ENCODE results near the gene RSRC2.

DNA sequence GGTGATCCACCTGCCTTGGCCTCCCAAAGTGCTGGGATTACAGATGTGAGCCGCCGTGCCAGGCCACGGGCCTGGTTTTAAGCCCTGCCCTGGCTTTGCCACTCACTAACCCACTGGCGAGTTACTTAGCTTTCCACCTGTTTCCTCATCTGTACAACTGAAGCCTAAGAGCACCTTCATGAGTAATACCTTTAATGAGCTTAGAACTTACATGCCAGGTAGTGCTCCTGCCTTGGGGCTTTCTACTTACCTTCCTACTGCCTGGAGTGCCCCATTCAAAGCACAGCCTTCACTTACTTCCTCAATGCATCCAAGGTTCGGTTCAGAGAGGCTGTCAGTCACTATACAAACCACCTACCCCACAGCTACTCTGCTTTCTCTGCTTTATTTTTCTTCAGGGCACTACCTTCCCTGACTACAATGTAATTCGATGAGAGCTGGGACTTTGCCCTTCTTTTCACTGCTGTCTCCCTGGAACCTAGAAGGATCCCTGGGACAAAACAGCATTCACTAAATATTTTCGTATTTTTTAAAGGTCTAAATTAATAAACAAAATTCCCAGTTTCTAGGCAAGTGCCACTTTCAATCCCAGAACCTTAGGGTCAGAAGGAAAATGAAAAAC is 39.8 kb downstream of the RSRC2 start:
- TF ChIP-seq, protein P1, sequence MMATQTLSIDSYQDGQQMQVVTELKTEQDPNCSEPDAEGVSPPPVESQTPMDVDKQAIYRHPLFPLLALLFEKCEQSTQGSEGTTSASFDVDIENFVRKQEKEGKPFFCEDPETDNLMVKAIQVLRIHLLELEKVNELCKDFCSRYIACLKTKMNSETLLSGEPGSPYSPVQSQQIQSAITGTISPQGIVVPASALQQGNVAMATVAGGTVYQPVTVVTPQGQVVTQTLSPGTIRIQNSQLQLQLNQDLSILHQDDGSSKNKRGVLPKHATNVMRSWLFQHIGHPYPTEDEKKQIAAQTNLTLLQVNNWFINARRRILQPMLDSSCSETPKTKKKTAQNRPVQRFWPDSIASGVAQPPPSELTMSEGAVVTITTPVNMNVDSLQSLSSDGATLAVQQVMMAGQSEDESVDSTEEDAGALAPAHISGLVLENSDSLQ (IDR thresholded peaks at IDR 0.05): no peak
- TF ChIP-seq CTBP1 (IDR thresholded peaks at IDR 0.05; ENCODE audit: borderline replicate concordance) (no peak), FOXK2 (IDR thresholded peaks at IDR 0.05) (no peak), ELF4 (IDR thresholded peaks at IDR 0.05) (no peak), BHLHE40 (IDR thresholded peaks at IDR 0.05; ENCODE audit: borderline replicate concordance) (no peak), HDGF (IDR thresholded peaks at IDR 0.05; ENCODE audit: borderline replicate concordance) (no peak), LEF1 (IDR thresholded peaks at IDR 0.05; ENCODE audit: borderline replicate concordance) (no peak), FOXA1 (IDR thresholded peaks at IDR 0.05) (no peak), L3MBTL2 (conservative IDR thresholded peaks at IDR 0.05) (no peak), SP1 (IDR thresholded peaks at IDR 0.05) (no peak), TARDBP (IDR thresholded peaks at IDR 0.05) (no peak), FOXM1 (IDR thresholded peaks at IDR 0.05; ENCODE audit: borderline replicate concordance) (no peak), ZNF384 (IDR thresholded peaks at IDR 0.05) (no peak)

Data from HEK293T (cell line).